ENCODE measurements around the gene IQCF5.

IQCF5 gene

GRCh38 chr3:51888463-51889105 lies 13.2 kb upstream of the IQCF5 start:
- TF ChIP-seq, protein P1, sequence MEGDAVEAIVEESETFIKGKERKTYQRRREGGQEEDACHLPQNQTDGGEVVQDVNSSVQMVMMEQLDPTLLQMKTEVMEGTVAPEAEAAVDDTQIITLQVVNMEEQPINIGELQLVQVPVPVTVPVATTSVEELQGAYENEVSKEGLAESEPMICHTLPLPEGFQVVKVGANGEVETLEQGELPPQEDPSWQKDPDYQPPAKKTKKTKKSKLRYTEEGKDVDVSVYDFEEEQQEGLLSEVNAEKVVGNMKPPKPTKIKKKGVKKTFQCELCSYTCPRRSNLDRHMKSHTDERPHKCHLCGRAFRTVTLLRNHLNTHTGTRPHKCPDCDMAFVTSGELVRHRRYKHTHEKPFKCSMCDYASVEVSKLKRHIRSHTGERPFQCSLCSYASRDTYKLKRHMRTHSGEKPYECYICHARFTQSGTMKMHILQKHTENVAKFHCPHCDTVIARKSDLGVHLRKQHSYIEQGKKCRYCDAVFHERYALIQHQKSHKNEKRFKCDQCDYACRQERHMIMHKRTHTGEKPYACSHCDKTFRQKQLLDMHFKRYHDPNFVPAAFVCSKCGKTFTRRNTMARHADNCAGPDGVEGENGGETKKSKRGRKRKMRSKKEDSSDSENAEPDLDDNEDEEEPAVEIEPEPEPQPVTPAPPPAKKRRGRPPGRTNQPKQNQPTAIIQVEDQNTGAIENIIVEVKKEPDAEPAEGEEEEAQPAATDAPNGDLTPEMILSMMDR (IDR thresholded peaks at IDR 0.05; ENCODE audit: insufficient read depth, low read length, poor library complexity, severe bottlenecking): no peak
- H3K27me3 ChIP-seq (replicated peaks; ENCODE audit: control insufficient read depth, insufficient read depth, low read length): 0 out of 2 replicates have a peak, but pooled peaks cover 1% of the 10 kb centered on the region
- H3K4me3 ChIP-seq (replicated peaks; ENCODE audit: low read depth, low read length): no peak overlapping the region
- H3K36me3 ChIP-seq (ENCODE audit: control insufficient read depth, insufficient read depth, low read length): no peaks in the 10 kb centered on the region
- DNase-seq (ENCODE audit: extremely low read depth, insufficient read length): no peak

DNA sequence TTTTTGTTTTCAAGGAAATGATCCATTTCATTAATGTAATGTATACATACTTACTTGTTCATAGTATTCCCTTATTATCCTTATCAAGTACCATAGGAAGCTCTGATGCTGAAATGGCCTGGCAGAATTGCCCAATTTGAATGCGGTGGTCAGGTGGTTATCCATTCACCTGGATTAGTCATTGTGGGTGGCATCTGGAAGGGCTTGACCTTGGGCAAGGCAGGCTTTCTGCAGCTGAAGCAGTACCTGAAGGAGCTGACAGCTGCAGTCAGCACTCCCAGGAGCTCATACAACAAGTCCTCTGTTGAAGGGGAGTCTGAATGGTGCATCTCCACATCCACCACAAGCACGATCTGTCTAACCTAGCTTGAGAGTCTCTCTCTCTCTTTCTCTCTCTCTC lies 12.2 kb upstream of the IQCF5 start:
- Histone ChIP-seq H3K27me3 (replicated peaks; ENCODE audit: control insufficient read depth, insufficient read depth, low read length) (no peaks in the 10 kb centered on the region), H3K36me3 (ENCODE audit: control insufficient read depth, insufficient read depth, low read length) (no peaks in the 10 kb centered on the region), H3K4me3 (replicated peaks; ENCODE audit: low read depth, low read length) (no peak overlapping the region)
- no peak for DNase-seq (ENCODE audit: extremely low read depth, insufficient read length)
- TF ChIP-seq, protein P1 (IDR thresholded peaks at IDR 0.05; ENCODE audit: insufficient read depth, low read length, poor library complexity, severe bottlenecking): no peak

DNA sequence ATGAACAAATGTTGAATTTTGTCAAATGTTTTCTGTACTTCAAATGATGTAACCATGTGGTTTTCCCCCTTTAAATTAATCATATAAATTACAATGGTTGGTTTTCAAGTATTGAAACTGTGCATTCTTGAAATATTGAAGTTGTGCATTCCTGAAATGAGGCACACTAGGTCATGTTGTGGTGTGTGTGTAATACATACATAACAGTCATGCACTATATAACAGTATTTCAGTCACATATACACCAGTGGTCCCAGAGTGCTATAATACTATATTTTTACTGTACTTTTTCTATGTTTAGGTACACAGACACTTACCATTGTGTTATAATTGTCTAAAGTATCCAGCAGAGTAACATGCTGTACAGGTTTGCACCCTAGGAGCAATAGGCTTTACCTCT lies 11.0 kb upstream of the IQCF5 start:
- no peaks in the 10 kb centered on the region for H3K27me3 ChIP-seq (replicated peaks; ENCODE audit: control insufficient read depth, insufficient read depth, low read length)
- no peak overlapping the region for H3K4me3 ChIP-seq (replicated peaks; ENCODE audit: low read depth, low read length)
- DNase-seq (ENCODE audit: extremely low read depth, insufficient read length): no peak
- no peaks in the 10 kb centered on the region for H3K36me3 ChIP-seq (ENCODE audit: control insufficient read depth, insufficient read depth, low read length)
- TF ChIP-seq, protein P1 (IDR thresholded peaks at IDR 0.05; ENCODE audit: insufficient read depth, low read length, poor library complexity, severe bottlenecking): no peak

DNA sequence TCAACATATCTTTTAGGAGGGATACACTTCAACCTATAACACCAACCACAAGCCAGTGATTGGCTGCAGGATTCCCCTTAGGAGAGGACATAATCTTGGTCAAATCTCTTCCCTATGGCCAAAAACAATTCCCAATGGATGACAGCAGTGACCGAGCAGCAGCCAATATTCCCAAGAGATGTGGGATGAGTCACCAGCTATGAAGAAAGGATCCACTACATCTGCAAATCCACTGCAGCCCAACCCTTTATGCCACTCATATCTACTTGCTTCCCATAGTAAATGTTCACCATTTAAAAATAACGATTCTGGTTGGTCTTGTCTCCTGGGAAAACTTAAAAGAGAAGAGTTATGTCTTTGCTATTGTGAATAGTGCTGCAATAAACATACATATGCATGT lies 4.5 kb upstream of the IQCF5 start:
- no peak overlapping the region for H3K4me3 ChIP-seq (replicated peaks; ENCODE audit: low read depth, low read length)
- DNase-seq (ENCODE audit: extremely low read depth, insufficient read length): no peak
- no peaks in the 10 kb centered on the region for H3K36me3 ChIP-seq (ENCODE audit: control insufficient read depth, insufficient read depth, low read length)
- H3K27me3 ChIP-seq (replicated peaks; ENCODE audit: control insufficient read depth, insufficient read depth, low read length): no peaks in the 10 kb centered on the region
- TF ChIP-seq, protein P1 (IDR thresholded peaks at IDR 0.05; ENCODE audit: insufficient read depth, low read length, poor library complexity, severe bottlenecking): no peak

DNA sequence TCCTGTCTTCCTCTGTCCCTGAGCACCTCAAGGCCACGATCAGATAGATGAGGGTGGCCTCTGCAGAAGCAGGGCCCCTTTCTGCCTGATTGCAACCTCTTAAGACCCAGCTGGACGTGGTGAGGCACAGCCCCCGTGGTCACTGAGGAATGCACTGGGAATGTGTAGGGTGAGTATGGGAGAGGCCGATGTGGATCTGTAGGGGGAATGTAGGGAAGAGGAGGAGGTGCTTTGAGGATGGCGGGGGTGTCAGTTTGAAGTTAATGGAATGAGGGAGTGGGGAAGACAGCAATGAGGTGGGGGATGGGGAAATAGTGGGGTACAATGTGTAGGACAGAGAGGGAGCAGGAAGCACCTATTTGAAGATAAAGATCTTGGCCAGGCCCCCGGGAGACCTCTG lies 785 bp upstream of the IQCF5 start:
- no peaks in the 10 kb centered on the region; the same call in none of the 2 replicates for H3K27me3 ChIP-seq (replicated peaks; ENCODE audit: control insufficient read depth, insufficient read depth, low read length)
- H3K4me3 ChIP-seq (replicated peaks; ENCODE audit: low read depth, low read length): no peak overlapping the region
- no peak for DNase-seq (ENCODE audit: extremely low read depth, insufficient read length)
- TF ChIP-seq, protein P1 (IDR thresholded peaks at IDR 0.05; ENCODE audit: insufficient read depth, low read length, poor library complexity, severe bottlenecking): no peak
- H3K36me3 ChIP-seq (ENCODE audit: control insufficient read depth, insufficient read depth, low read length): no peaks in the 10 kb centered on the region

DNA sequence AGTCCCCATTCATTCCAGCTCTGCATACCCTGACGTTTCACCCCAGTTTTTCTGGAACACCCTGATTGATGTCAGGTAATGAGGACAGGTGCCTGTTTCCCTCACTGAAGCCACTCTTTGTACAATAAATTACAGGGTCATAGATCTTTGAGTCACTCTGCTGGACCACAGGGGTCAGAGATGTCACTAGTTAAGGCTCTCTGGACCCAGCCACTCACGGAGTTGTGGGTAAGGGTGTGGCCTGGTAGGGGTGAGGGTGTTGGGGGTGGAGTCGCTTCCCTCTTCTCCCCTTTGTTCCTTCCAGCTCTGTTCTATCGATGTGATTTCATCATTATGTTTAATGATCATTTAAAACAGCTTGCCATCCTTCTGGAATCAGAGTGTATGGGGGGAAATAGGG lies 512 bp downstream of the IQCF5 start:
- DNase-seq (ENCODE audit: extremely low read depth, insufficient read length): no peak
- no peak overlapping the region for H3K4me3 ChIP-seq (replicated peaks; ENCODE audit: low read depth, low read length)
- no peaks in the 10 kb centered on the region; the same call in none of the 2 replicates for H3K27me3 ChIP-seq (replicated peaks; ENCODE audit: control insufficient read depth, insufficient read depth, low read length)
- TF ChIP-seq, protein P1 (IDR thresholded peaks at IDR 0.05; ENCODE audit: insufficient read depth, low read length, poor library complexity, severe bottlenecking): no peak
- no peaks in the 10 kb centered on the region for H3K36me3 ChIP-seq (ENCODE audit: control insufficient read depth, insufficient read depth, low read length)

Measured in GM06990 (cell line).